Occipital lobe (tissue), 2 donors: ENCODE results near the gene RFNG. TPM values are rescaled to one million over a fixed set of nuclear protein-coding genes. Genes with fewer than 3 reads are reported as not detected.

Source experiments
- DNase-seq: peaks from one replicate; lab custom pipeline; 2025; lab: John Stamatoyannopoulos, UW
- total RNA-seq: library from RNA; depleted of rRNA; stranded (reverse); fragments of >200 nt; gene quantifications from one replicate; pipeline ENCODE4 v1.2.3, GENCODE V29; 2014

Gene RFNG
- total RNA-seq, 1 donor from 2014 or later: 14.5 TPM

- no peak for DNase-seq
Measured at GRCh38 chr17:82028966-82029365, 22.6 kb downstream of the RFNG start.

GRCh38 chr17:82028246-82028645 lies 23.4 kb downstream of the RFNG start:
- DNase-seq: no peak

GRCh38 chr17:82025401-82026107 lies 26.1 kb downstream of the RFNG start:
- no peak for DNase-seq

- no peak for DNase-seq
Measured at GRCh38 chr17:82024859-82025258, 26.8 kb downstream of the RFNG start.

GRCh38 chr17:82023447-82024241 lies 28.0 kb downstream of the RFNG start:
- DNase-seq: no peak

GRCh38 chr17:82022981-82023446 lies 28.6 kb downstream of the RFNG start, which contains the start of gene LRRC45:
Gene LRRC45, plus strand, starts transcription at chr17:82023305. Its CDS starts 339 bp downstream, at chr17:82023644.
- peak; percentile 100 for DNase-seq

GRCh38 chr17:82022310-82022980 lies 29.2 kb downstream of the RFNG start, which contains the start of gene CENPX:
Gene CENPX, minus strand, starts transcription at chr17:82022878. Its CDS starts 17 bp downstream, at chr17:82022861.
- DNase-seq: no peak

- no peak for DNase-seq
Measured at GRCh38 chr17:82021900-82022309, 29.7 kb downstream of the RFNG start.

- peak; percentile 28 for DNase-seq
Measured at GRCh38 chr17:82021107-82021899, 30.3 kb downstream of the RFNG start.

GRCh38 chr17:82020572-82021106 lies 31.0 kb downstream of the RFNG start:
- DNase-seq: no peak

- no peak for DNase-seq
Measured at GRCh38 chr17:82019690-82020571, 31.7 kb downstream of the RFNG start.

- DNase-seq: no peak
Measured at GRCh38 chr17:82018989-82019689, 32.5 kb downstream of the RFNG start.

- no peak for DNase-seq
Measured at GRCh38 chr17:82018152-82018988, 33.2 kb downstream of the RFNG start.

GRCh38 chr17:82017612-82018151 lies 33.9 kb downstream of the RFNG start:
- no peak for DNase-seq

GRCh38 chr17:82016875-82017459 lies 34.6 kb downstream of the RFNG start:
- no peak for DNase-seq

GRCh38 chr17:82016061-82016874 lies 35.3 kb downstream of the RFNG start:
- DNase-seq: no peak
